ENCODE measurements around the gene ZNF638. TPM values are rescaled to one million over a fixed set of nuclear protein-coding genes. Genes with fewer than 3 reads are reported as not detected.

Gene ZNF638
- total and polyA plus RNA-seq, 4 donors = 24.8 to 151 (median 56.1) TPM

- H3K4me1 ChIP-seq (ENCODE audit: control insufficient read depth in 4 of 4, insufficient read depth in 4 of 4, low read length in 3 of 4) = peaks cover 2 to 35% (median 22%) of the 10 kb centered on the region in 4 donors
- no peak overlapping the region for H3K4me3 ChIP-seq (ENCODE audit: low read depth in 1 of 3, low read length in 3 of 3)
- no peaks in the 10 kb centered on the region for H3K9me3 ChIP-seq (ENCODE audit: control insufficient read depth in 4 of 4, low read length in 3 of 4)
- WGBS = 85% methylated on average over 11 of the region's 11 CpGs
- no peaks in the 10 kb centered on the region for H3K27me3 ChIP-seq (ENCODE audit: control insufficient read depth in 4 of 4, insufficient read depth in 4 of 4, low read length in 3 of 4)
- no peak overlapping the region for H3K9ac ChIP-seq (ENCODE audit: low read depth in 1 of 2, low read length in 2 of 2)
- no peak overlapping the region for H3K27ac ChIP-seq (ENCODE audit: low read depth in 1 of 2, low read length in 2 of 2)
- H3K36me3 ChIP-seq (ENCODE audit: control insufficient read depth in 4 of 4, insufficient read depth in 3 of 4, low read depth in 1 of 4, low read length in 3 of 4) = no peaks in the 10 kb centered on the region
- DNase-seq (ENCODE audit: low spot score) = no peak
- TF ChIP-seq HNF4A (conservative IDR thresholded peaks at IDR 0.05) (no peak), RXRA (IDR thresholded peaks at IDR 0.05) (no peak), REST (IDR thresholded peaks at IDR 0.05) (no peak), RAD21 (IDR thresholded peaks at IDR 0.05) (no peak), NR2F2 (IDR thresholded peaks at IDR 0.05) (no peak), TAF1 (conservative IDR thresholded peaks at IDR 0.05) (no peak), HNF4G (IDR thresholded peaks at IDR 0.05) (no peak), GABPA (IDR thresholded peaks at IDR 0.05 in 1 of 2, conservative IDR thresholded peaks at IDR 0.05 in 1 of 2) (no peak), YY1 (IDR thresholded peaks at IDR 0.05) (no peak), FOXA1 (IDR thresholded peaks at IDR 0.05) (no peak), SP1 (IDR thresholded peaks at IDR 0.05) (no peak), JUND (IDR thresholded peaks at IDR 0.05) (no peak), FOXA2 (IDR thresholded peaks at IDR 0.05) (no peak), MAX (IDR thresholded peaks at IDR 0.05) (no peak), ZBTB33 (IDR thresholded peaks at IDR 0.05) (no peak), CTCF (IDR thresholded peaks at IDR 0.05; ENCODE audit: low read depth, low read length, missing input control) (no peak), ATF3 (IDR thresholded peaks at IDR 0.05) (no peak), EGR1 (IDR thresholded peaks at IDR 0.05; ENCODE audit: low read depth in 2 of 2) (no peak)
Measured at GRCh38 chr2:71465356-71465755, 133.8 kb downstream of the ZNF638 start.
